Colonic mucosa (tissue), 4 donors: ENCODE results near the gene CLEC20A. TPM values are rescaled to one million over a fixed set of nuclear protein-coding genes. Genes with fewer than 3 reads are reported as not detected.

Source experiments
- DNase-seq: peaks from one replicate; pipeline ENCODE4 v3.0.0-alpha.2; 2020
- H3K27ac ChIP-seq: fragments of 200-600 bp; one replicate; pipeline ENCODE4 v1.8.0; 2021
- H3K27me3 ChIP-seq: fragments of 200-600 bp; one replicate; pipeline ENCODE4 v1.8.0; 2021
- H3K36me3 ChIP-seq: fragments of 200-600 bp; one replicate; pipeline ENCODE4 v1.8.0; 2021
- H3K4me1 ChIP-seq: fragments of 200-600 bp; one replicate; pipeline ENCODE4 v1.8.0; 2021; ENCODE audit warnings: mild to moderate bottlenecking
- H3K4me3 ChIP-seq: fragments of 200-600 bp; one replicate; pipeline ENCODE4 v1.8.0; 2021
- H3K9ac ChIP-seq, 2 donors: one replicate each; pipeline ENCODE4 v1.7.0; 2013; ENCODE audit warnings: control low read depth in 2 of 2, low read depth in 2 of 2, low read length in 2 of 2
- H3K9me3 ChIP-seq: fragments of 200-600 bp; one replicate; pipeline ENCODE4 v1.8.0; 2021
- intact Hi-C: fragments of 100-400 bp; cut with DNase I; formaldehyde crosslinking; loops from one replicate; pipeline ENCODE4 v1.14.1; 2022
- total RNA-seq, 2 donors: library from RNA; stranded (reverse); fragmentation: NEBNext Ultra II Directional in 1 of 2; extraction: Animal tissue kit (Norgen Biotek cat#: 25700) in 1 of 2; gene quantifications; one replicate each; pipeline ENCODE4 v1.2.1, GENCODE V29; 2021
- TF ChIP-seq, protein P1 (sequence below): fragments of 200-600 bp; IDR thresholded peaks from one replicate; pipeline ENCODE4 v1.8.0; 2022; ENCODE audit warnings: antibody characterized with exemption, mild to moderate bottlenecking
- donor health status: healthy.
- donor health status: DM: no; HTN: no; CAD: no.
- donor health status: DM: no; HTN: no; CAD: no.

Gene CLEC20A
- total RNA-seq, 2 donors from 2014 or later, result not detected

GRCh38 chr1:178498896-178499675 is 2.3 kb upstream of the CLEC20A start:
- TF ChIP-seq, protein P1, sequence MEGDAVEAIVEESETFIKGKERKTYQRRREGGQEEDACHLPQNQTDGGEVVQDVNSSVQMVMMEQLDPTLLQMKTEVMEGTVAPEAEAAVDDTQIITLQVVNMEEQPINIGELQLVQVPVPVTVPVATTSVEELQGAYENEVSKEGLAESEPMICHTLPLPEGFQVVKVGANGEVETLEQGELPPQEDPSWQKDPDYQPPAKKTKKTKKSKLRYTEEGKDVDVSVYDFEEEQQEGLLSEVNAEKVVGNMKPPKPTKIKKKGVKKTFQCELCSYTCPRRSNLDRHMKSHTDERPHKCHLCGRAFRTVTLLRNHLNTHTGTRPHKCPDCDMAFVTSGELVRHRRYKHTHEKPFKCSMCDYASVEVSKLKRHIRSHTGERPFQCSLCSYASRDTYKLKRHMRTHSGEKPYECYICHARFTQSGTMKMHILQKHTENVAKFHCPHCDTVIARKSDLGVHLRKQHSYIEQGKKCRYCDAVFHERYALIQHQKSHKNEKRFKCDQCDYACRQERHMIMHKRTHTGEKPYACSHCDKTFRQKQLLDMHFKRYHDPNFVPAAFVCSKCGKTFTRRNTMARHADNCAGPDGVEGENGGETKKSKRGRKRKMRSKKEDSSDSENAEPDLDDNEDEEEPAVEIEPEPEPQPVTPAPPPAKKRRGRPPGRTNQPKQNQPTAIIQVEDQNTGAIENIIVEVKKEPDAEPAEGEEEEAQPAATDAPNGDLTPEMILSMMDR, result no peak
- no peak for DNase-seq
- Histone ChIP-seq H3K4me1 (no peaks in the 10 kb centered on the region), H3K9me3 (no peaks in the 10 kb centered on the region), H3K27me3 (no peaks in the 10 kb centered on the region), H3K9ac (no peak overlapping the region), H3K27ac (no peak overlapping the region), H3K4me3 (no peak overlapping the region), H3K36me3 (no peaks in the 10 kb centered on the region)
- intact Hi-C loops, result no loop called here

DNA sequence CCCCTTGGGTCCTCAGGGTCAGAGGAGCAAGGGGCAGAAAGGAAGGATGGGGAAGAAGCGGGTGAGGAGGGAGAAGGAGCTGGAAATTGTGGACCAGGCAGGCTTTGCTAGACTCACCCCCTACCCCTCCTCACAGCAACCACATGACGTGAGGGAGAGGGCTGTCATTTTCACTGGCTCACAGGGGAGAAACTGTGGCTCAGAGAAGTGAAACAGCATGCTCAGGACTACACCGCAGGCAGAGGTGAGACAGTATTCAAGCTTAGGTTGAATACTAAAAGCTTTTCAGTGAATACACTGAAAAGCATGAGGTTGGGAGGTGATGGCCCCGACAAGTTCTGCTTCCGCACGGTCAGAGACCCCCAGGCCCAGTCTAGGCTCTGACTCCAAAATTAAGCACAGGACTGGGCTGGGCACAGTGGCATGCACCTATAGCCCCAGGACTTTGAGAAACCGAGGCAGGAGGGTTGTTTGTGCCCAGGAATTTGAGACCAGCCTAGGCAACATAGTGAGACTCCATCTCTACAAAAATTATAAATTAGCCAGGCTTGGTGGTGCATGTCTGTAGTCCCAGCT is 1.2 kb upstream of the CLEC20A start:
- Histone ChIP-seq H3K4me3 (no peak overlapping the region), H3K9me3 (no peaks in the 10 kb centered on the region), H3K36me3 (no peaks in the 10 kb centered on the region), H3K9ac (no peak overlapping the region), H3K27ac (no peak overlapping the region), H3K27me3 (no peaks in the 10 kb centered on the region), H3K4me1 (no peaks in the 10 kb centered on the region)
- DNase-seq, result no peak
- TF ChIP-seq, protein P1, result no peak
- intact Hi-C loops, result no loop called here

DNA sequence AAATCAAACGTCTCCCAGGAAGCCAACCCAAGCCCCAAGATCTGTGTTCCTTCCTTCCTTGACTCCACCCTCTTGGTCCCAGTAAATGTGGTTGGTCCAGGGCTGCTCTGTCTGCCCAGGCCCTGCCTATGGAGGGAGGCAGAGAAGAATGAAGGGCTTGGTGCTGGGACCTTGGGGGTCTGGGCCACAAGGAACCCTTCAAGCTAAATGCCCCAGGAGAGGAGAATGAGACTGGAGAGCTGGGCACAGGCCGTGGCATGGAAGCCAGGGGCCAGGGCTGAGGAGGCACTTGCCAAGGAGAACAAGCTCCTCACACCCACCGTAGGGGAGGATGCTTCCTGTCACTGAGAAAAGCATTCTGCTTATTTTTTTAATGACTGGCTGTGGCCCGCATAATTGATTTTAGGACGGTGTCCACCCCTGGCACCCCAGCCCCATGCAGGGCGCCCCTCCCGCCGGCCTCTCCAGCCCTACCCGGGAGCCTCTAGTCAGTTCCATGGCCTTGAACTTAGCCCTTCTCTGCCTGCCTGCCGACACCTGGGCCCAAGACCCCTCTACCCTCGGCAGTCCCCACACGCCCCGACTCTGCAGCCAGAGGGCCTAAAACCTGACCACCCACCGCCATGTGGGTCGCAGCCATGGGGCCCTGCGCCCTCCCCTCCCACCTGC is 889 bp downstream of the CLEC20A start:
- Histone ChIP-seq H3K9me3 (no peaks in the 10 kb centered on the region), H3K27ac (no peak overlapping the region), H3K4me3 (no peak overlapping the region), H3K4me1 (no peaks in the 10 kb centered on the region), H3K27me3 (no peaks in the 10 kb centered on the region), H3K36me3 (no peaks in the 10 kb centered on the region), H3K9ac (no peak overlapping the region)
- TF ChIP-seq, protein P1, result no peak
- no peak for DNase-seq
- intact Hi-C loops, result no loop called here

- Histone ChIP-seq H3K9me3 (no peaks in the 10 kb centered on the region), H3K27ac (no peak overlapping the region), H3K4me1 (no peaks in the 10 kb centered on the region), H3K36me3 (no peaks in the 10 kb centered on the region), H3K4me3 (no peak overlapping the region), H3K27me3 (no peaks in the 10 kb centered on the region), H3K9ac (no peak overlapping the region)
- no peak for DNase-seq
- intact Hi-C loops, result no loop called here
- TF ChIP-seq, protein P1, result no peak
Measured at GRCh38 chr1:178495158-178495557, 1.6 kb downstream of the CLEC20A start.

DNA sequence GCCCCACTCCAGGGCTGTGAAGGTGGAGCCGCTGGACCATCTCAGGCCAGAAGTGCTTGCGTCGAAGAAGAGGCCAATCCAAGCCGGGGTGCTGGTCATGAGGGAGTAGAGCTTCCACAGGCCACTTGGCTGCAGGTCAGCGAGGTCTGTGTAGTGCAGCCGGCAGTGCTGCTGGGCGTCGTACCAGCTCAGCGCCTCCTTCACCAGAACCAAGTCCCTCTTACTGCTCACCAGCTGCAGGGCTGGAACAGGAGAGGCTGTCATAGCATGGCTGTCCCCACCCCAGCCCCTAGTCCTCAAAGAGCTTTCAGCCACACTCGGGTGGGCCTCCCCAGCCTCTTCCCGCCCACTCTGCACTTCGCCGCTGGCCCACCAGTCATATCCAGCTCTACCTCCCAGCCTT is 2.2 kb downstream of the CLEC20A start:
- TF ChIP-seq, protein P1, result no peak
- H3K4me3 ChIP-seq, result no peak overlapping the region
- H3K9me3 ChIP-seq, result no peaks in the 10 kb centered on the region
- H3K27me3 ChIP-seq, result no peaks in the 10 kb centered on the region
- no peaks in the 10 kb centered on the region for H3K4me1 ChIP-seq
- H3K36me3 ChIP-seq, result no peaks in the 10 kb centered on the region
- no peak overlapping the region for H3K9ac ChIP-seq
- intact Hi-C loops, result no loop called here
- DNase-seq, result no peak
- no peak overlapping the region for H3K27ac ChIP-seq
